ENCODE measurements around the gene MRPS2. TPM values are rescaled to one million over a fixed set of nuclear protein-coding genes. Genes with fewer than 3 reads are reported as not detected.

MRPS2 gene
- total RNA-seq, 1 donor from 2014 or later, result 13.9 TPM

- DNase-seq (ENCODE audit: low spot score in 2 of 2) (no peak), FAIRE-seq (no peak)
Measured at GRCh38 chr9:135480071-135480939, 20.2 kb upstream of the MRPS2 start.

GRCh38 chr9:135480940-135481310, 19.6 kb upstream of the MRPS2 start:
- no peak for DNase-seq (ENCODE audit: low spot score in 2 of 2)
- no peak for FAIRE-seq

- no peak for DNase-seq (ENCODE audit: low spot score in 2 of 2)
- FAIRE-seq, result no peak
Measured at GRCh38 chr9:135482015-135482754, 18.3 kb upstream of the MRPS2 start.

- no peak for FAIRE-seq
- no peak for DNase-seq (ENCODE audit: low spot score in 2 of 2)
Measured at GRCh38 chr9:135484460-135485277, 15.8 kb upstream of the MRPS2 start.

GRCh38 chr9:135485385-135485784, 15.1 kb upstream of the MRPS2 start:
- FAIRE-seq, result no peak
- DNase-seq (ENCODE audit: low spot score in 2 of 2), result no peak

- no peak for FAIRE-seq
- no peak for DNase-seq (ENCODE audit: low spot score in 2 of 2)
Measured at GRCh38 chr9:135485832-135486231, 14.7 kb upstream of the MRPS2 start.

GRCh38 chr9:135486267-135487065, 14.0 kb upstream of the MRPS2 start:
- no peak for FAIRE-seq
- no peak for DNase-seq (ENCODE audit: low spot score in 2 of 2)

GRCh38 chr9:135487281-135488012, 13.0 kb upstream of the MRPS2 start:
- DNase-seq (ENCODE audit: low spot score in 2 of 2), result no peak
- no peak for FAIRE-seq

GRCh38 chr9:135488013-135488330, 12.5 kb upstream of the MRPS2 start:
- DNase-seq (ENCODE audit: low spot score in 2 of 2) (no peak), FAIRE-seq (no peak)

- no peak for DNase-seq (ENCODE audit: low spot score in 2 of 2)
Measured at GRCh38 chr9:135488527-135488926, 12.0 kb upstream of the MRPS2 start.

GRCh38 chr9:135489188-135489906, 11.1 kb upstream of the MRPS2 start:
- no peak for FAIRE-seq
- DNase-seq (ENCODE audit: low spot score in 2 of 2), result no peak

More at GRCh38 chr9:135488527-135488926, 12.0 kb upstream of the MRPS2 start:
- FAIRE-seq, result no peak

GRCh38 chr9:135490166-135490870, 10.2 kb upstream of the MRPS2 start:
- DNase-seq (ENCODE audit: low spot score in 2 of 2), result no peak
- FAIRE-seq, result no peak

GRCh38 chr9:135490980-135491464, 9.5 kb upstream of the MRPS2 start:
- DNase-seq (ENCODE audit: low spot score in 2 of 2), result no peak

GRCh38 chr9:135491764-135492163, 8.7 kb upstream of the MRPS2 start:
- DNase-seq (ENCODE audit: low spot score in 2 of 2), result no peak
- FAIRE-seq, result no peak

More at GRCh38 chr9:135490980-135491464, 9.5 kb upstream of the MRPS2 start:
- no peak for FAIRE-seq

- DNase-seq (ENCODE audit: low spot score in 2 of 2) (no peak), FAIRE-seq (no peak)
Measured at GRCh38 chr9:135492886-135493669, 7.4 kb upstream of the MRPS2 start.

- FAIRE-seq (no peak), DNase-seq (ENCODE audit: low spot score in 2 of 2) (no peak)
Measured at GRCh38 chr9:135494791-135495559, 5.5 kb upstream of the MRPS2 start.

All from frontal cortex (tissue), 4 donors.